Measurements from ENCODE around the gene ASB8.

ASB8 gene

GRCh38 chr12:48143898-48144297 is 13.4 kb downstream of the ASB8 start:
- no peak overlapping the region for H3K4me3 ChIP-seq (replicated peaks; ENCODE audit: low read depth, low read length)
- no peak for TF ChIP-seq CTCF (IDR thresholded peaks at IDR 0.05; ENCODE audit: low read depth, low read length, missing control alignments)
- no peak for DNase-seq (ENCODE audit: extremely low read depth, low read depth)

GRCh38 chr12:48142818-48143674 is 14.3 kb downstream of the ASB8 start:
- no peak for DNase-seq (ENCODE audit: extremely low read depth, low read depth)
- no peak for TF ChIP-seq CTCF (IDR thresholded peaks at IDR 0.05; ENCODE audit: low read depth, low read length, missing control alignments)
- no peak overlapping the region for H3K4me3 ChIP-seq (replicated peaks; ENCODE audit: low read depth, low read length)

- H3K4me3 ChIP-seq (replicated peaks; ENCODE audit: low read depth, low read length), result no peak overlapping the region
- no peak for DNase-seq (ENCODE audit: extremely low read depth, low read depth)
- no peak for TF ChIP-seq CTCF (IDR thresholded peaks at IDR 0.05; ENCODE audit: low read depth, low read length, missing control alignments)
These were observed 22.3 kb downstream of the ASB8 start for GRCh38 chr12:48135027-48135426.

GRCh38 chr12:48132826-48133225 is 24.5 kb downstream of the ASB8 start:
- TF ChIP-seq CTCF (IDR thresholded peaks at IDR 0.05; ENCODE audit: low read depth, low read length, missing control alignments), result no peak

GRCh38 chr12:48131517-48131916 is 25.8 kb downstream of the ASB8 start:
- TF ChIP-seq CTCF (IDR thresholded peaks at IDR 0.05; ENCODE audit: low read depth, low read length, missing control alignments), result no peak
- H3K4me3 ChIP-seq (replicated peaks; ENCODE audit: low read depth, low read length), result no peak overlapping the region
- DNase-seq (ENCODE audit: extremely low read depth, low read depth), result no peak

More at GRCh38 chr12:48132826-48133225, 24.5 kb downstream of the ASB8 start:
- no peak for DNase-seq (ENCODE audit: extremely low read depth, low read depth)
- no peak overlapping the region for H3K4me3 ChIP-seq (replicated peaks; ENCODE audit: low read depth, low read length)

GRCh38 chr12:48129376-48129775 is 27.9 kb downstream of the ASB8 start:
- TF ChIP-seq CTCF (IDR thresholded peaks at IDR 0.05; ENCODE audit: low read depth, low read length, missing control alignments), result no peak
- DNase-seq (ENCODE audit: extremely low read depth, low read depth), result no peak
- no peak overlapping the region for H3K4me3 ChIP-seq (replicated peaks; ENCODE audit: low read depth, low read length)

All from HFF-Myc (cell line).